Measurements from ENCODE around the gene CARD14. TPM values are rescaled to one million over a fixed set of nuclear protein-coding genes. Genes with fewer than 3 reads are reported as not detected.
"Not testable (repeated sequence)": the region's sequence is repeated elsewhere in the genome, so short reads cannot be mapped to it uniquely, and the experiment has no call there.

The CARD14 gene
- total RNA-seq, 1 donor from 2014 or later, result not detected

- Histone ChIP-seq H3K27me3 (ENCODE audit: control insufficient read depth, insufficient read depth, low read length) (no peaks in the 10 kb centered on the region), H3K36me3 (ENCODE audit: control insufficient read depth, insufficient read depth, low read length) (no peaks in the 10 kb centered on the region), H3K4me3 (ENCODE audit: low read depth, low read length) (no peak overlapping the region)
- no peak for TF ChIP-seq CTCF (IDR thresholded peaks at IDR 0.05; ENCODE audit: insufficient read depth, low read length, poor library complexity, severe bottlenecking)
- no peak for DNase-seq (ENCODE audit: low read depth)
Measured at GRCh38 chr17:80153004-80153403, 16.8 kb upstream of the CARD14 start.

- Histone ChIP-seq H3K36me3 (ENCODE audit: control insufficient read depth, insufficient read depth, low read length) (no peaks in the 10 kb centered on the region), H3K27me3 (ENCODE audit: control insufficient read depth, insufficient read depth, low read length) (no peaks in the 10 kb centered on the region), H3K4me3 (ENCODE audit: low read depth, low read length) (no peak overlapping the region)
- no peak for TF ChIP-seq CTCF (IDR thresholded peaks at IDR 0.05; ENCODE audit: insufficient read depth, low read length, poor library complexity, severe bottlenecking)
- DNase-seq (ENCODE audit: low read depth), result no peak
Measured at GRCh38 chr17:80154166-80154565, 15.7 kb upstream of the CARD14 start.

GRCh38 chr17:80155600-80155999, 14.2 kb upstream of the CARD14 start:
- not testable (repeated sequence) for H3K27me3 ChIP-seq (ENCODE audit: control insufficient read depth, insufficient read depth, low read length); DNase-seq (ENCODE audit: low read depth); H3K36me3 ChIP-seq (ENCODE audit: control insufficient read depth, insufficient read depth, low read length); H3K4me3 ChIP-seq (ENCODE audit: low read depth, low read length)

- TF ChIP-seq CTCF (IDR thresholded peaks at IDR 0.05; ENCODE audit: insufficient read depth, low read length, poor library complexity, severe bottlenecking), result no peak
- H3K4me3 ChIP-seq (ENCODE audit: low read depth, low read length), result no peak overlapping the region
- H3K36me3 ChIP-seq (ENCODE audit: control insufficient read depth, insufficient read depth, low read length), result no peaks in the 10 kb centered on the region
- no peak for DNase-seq (ENCODE audit: low read depth)
- H3K27me3 ChIP-seq (ENCODE audit: control insufficient read depth, insufficient read depth, low read length), result peaks cover 4% of the 10 kb centered on the region
Measured at GRCh38 chr17:80158846-80159245, 11.0 kb upstream of the CARD14 start.

- no peak overlapping the region for H3K4me3 ChIP-seq (ENCODE audit: low read depth, low read length)
- H3K27me3 ChIP-seq (ENCODE audit: control insufficient read depth, insufficient read depth, low read length), result peaks cover 4% of the 10 kb centered on the region
- no peak for TF ChIP-seq CTCF (IDR thresholded peaks at IDR 0.05; ENCODE audit: insufficient read depth, low read length, poor library complexity, severe bottlenecking)
- DNase-seq (ENCODE audit: low read depth), result no peak
- no peaks in the 10 kb centered on the region for H3K36me3 ChIP-seq (ENCODE audit: control insufficient read depth, insufficient read depth, low read length)
Measured at GRCh38 chr17:80160536-80160935, 9.3 kb upstream of the CARD14 start.

GRCh38 chr17:80163336-80163735, 6.5 kb upstream of the CARD14 start:
- TF ChIP-seq CTCF (IDR thresholded peaks at IDR 0.05; ENCODE audit: insufficient read depth, low read length, poor library complexity, severe bottlenecking), result no peak
- H3K27me3 ChIP-seq (ENCODE audit: control insufficient read depth, insufficient read depth, low read length), result peaks cover 4% of the 10 kb centered on the region
- DNase-seq (ENCODE audit: low read depth), result no peak
- no peaks in the 10 kb centered on the region for H3K36me3 ChIP-seq (ENCODE audit: control insufficient read depth, insufficient read depth, low read length)
- no peak overlapping the region for H3K4me3 ChIP-seq (ENCODE audit: low read depth, low read length)

All from kidney epithelial cell (primary cell).